ENCODE results near the gene PAK4. TPM values are rescaled to one million over a fixed set of nuclear protein-coding genes. Genes with fewer than 3 reads are reported as not detected.

The PAK4 gene
- total RNA-seq, 1 experiment from 2014 or later, result 90.1 TPM

DNA sequence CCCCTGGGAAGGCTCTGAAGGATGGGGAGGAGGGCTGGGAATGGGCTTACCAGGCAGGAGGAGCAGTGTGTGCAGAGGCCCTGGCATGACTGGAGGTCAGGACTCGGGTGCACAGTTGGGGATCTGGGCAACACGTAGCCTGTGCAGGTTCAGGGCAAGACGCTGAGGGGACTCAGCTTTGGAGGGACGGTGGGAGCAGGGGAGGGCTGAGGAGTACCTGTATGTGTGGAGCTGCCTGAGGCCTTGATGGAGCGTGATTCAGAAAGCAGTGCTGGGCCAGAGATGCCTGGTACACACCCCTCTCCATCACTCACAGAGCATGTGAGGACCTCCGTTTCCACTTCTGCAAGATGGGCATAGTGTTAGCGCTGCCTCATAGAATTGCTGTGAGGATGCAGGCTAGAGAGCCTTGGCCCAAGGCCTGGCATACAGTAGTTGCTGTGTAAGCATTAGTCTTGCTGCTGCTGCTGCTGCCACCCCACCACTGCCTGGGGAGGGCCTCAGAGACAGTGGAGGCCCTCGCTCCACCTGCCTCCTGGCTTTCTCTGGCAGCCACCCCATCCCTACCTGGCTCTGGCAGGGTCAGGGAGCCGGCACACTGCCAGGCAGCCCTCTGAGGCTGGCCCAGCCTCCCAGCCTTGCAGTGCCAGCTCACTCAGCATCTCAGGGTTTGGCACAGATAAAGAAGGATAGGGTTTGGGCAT lies 2.4 kb downstream of the PAK4 start:
- peaks cover 11 to 41% of the 10 kb centered on the region in 2 experiments for H3K4me1 ChIP-seq (ENCODE audit: control insufficient read depth in 1 of 2, insufficient read depth in 2 of 2, low read length in 2 of 2)
- no TSS peak for BruUV-seq (replicated peaks)
- no peaks in the 10 kb centered on the region for H3K9me2 ChIP-seq (ENCODE audit: insufficient read depth)
- DNase-seq (ENCODE audit: low read depth, low spot score) (no peak), ATAC-seq (no peak)
- no peaks in the 10 kb centered on the region for H3K9me3 ChIP-seq (ENCODE audit: control insufficient read depth in 1 of 2, insufficient read depth in 1 of 2, low read depth in 1 of 2, low read length in 2 of 2)
- CTCF ChIA-PET, result no interaction called here
- RAD21 ChIA-PET (ENCODE audit: low non-redundant PET in 1 of 2, low total read pairs in 2 of 2, uncharacterized antibody in 2 of 2, unreplicated experiment in 2 of 2), result no interaction called here
- no peak overlapping the region for H3K4me3 ChIP-seq (replicated peaks in 1 of 2; ENCODE audit: low read depth in 1 of 2, low read length in 2 of 2)
- H3K36me3 ChIP-seq (ENCODE audit: control insufficient read depth in 1 of 2, insufficient read depth in 2 of 2, low read length in 2 of 2), result no peaks in the 10 kb centered on the region
- TF ChIP-seq RAD21 (IDR thresholded peaks at IDR 0.05; ENCODE audit: low read depth) (no peak), EGR1 (IDR thresholded peaks at IDR 0.05; ENCODE audit: low read depth) (no peak), EZH2phosphoT487 (IDR thresholded peaks at IDR 0.05; ENCODE audit: borderline replicate concordance) (no peak), EZH2 (IDR thresholded peaks at IDR 0.05) (no peak), ZNF274 (IDR thresholded peaks at IDR 0.05; ENCODE audit: low read depth, low read length) (no peak), POLR2AphosphoS5 (IDR thresholded peaks at IDR 0.05; ENCODE audit: low read depth, low read length) (no peak), ATF3 (IDR thresholded peaks at IDR 0.05) (no peak), SIN3A (IDR thresholded peaks at IDR 0.05; ENCODE audit: low read depth) (no peak), CEBPB (IDR thresholded peaks at IDR 0.05; ENCODE audit: low read depth) (no peak), CBX3 (IDR thresholded peaks at IDR 0.05; ENCODE audit: low read depth) (no peak), TCF7L2 (IDR thresholded peaks at IDR 0.05; ENCODE audit: borderline replicate concordance, extremely low read depth, insufficient read depth, insufficient read length) (no peak), CTCF (IDR thresholded peaks at IDR 0.05 in 2 of 3, conservative IDR thresholded peaks at IDR 0.05 in 1 of 3; ENCODE audit: borderline replicate concordance in 1 of 3, insufficient read depth in 1 of 3, low read depth in 2 of 3, low read length in 2 of 3) (no peak), SRF (IDR thresholded peaks at IDR 0.05; ENCODE audit: low read depth) (no peak), YY1 (IDR thresholded peaks at IDR 0.05; ENCODE audit: extremely low read depth, insufficient replicate concordance, low read depth, low read length) (no peak), POLR2A (IDR thresholded peaks at IDR 0.05; ENCODE audit: borderline replicate concordance, extremely low read depth, insufficient read depth, insufficient read length) (no peak), ELF1 (IDR thresholded peaks at IDR 0.05; ENCODE audit: borderline replicate concordance, low read depth) (no peak)
- TF ChIP-seq, protein P1, sequence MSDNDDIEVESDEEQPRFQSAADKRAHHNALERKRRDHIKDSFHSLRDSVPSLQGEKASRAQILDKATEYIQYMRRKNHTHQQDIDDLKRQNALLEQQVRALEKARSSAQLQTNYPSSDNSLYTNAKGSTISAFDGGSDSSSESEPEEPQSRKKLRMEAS (IDR thresholded peaks at IDR 0.05), result no peak
- intact Hi-C loops (cut with micrococcal nuclease), result no loop called here
- H3K4me2 ChIP-seq (ENCODE audit: low read length), result peak overlapping the region; percentile 96
- H3K79me2 ChIP-seq (ENCODE audit: insufficient read depth, low read length), result peaks cover 72% of the 10 kb centered on the region
- peaks cover 5% of the 10 kb centered on the region; the same call in 1 of the 2 replicates for H4K20me1 ChIP-seq (ENCODE audit: insufficient read depth)
- H3K9ac ChIP-seq (ENCODE audit: low read length), result no peak overlapping the region
- H3K27ac ChIP-seq (ENCODE audit: low read depth, low read length), result peak overlapping the region; percentile 40; the same call in 1 of the 2 replicates
- POLR2A ChIA-PET, result no interaction called here
- H3K27me3 ChIP-seq (ENCODE audit: insufficient read depth, low read length), result no peaks in the 10 kb centered on the region
- no peak overlapping the region for H2AFZ ChIP-seq (ENCODE audit: low read depth, low read length, poor library complexity, severe bottlenecking)
